CD4-positive, alpha-beta T cell treated with Interleukin-6 for 4 hours (primary cell): ENCODE measurements around the gene IFNL2.
"Not testable (repeated sequence)": the region's sequence is repeated elsewhere in the genome, so short reads cannot be mapped to it uniquely, and the experiment has no call there.

Experiments used
- DNase-seq: peaks from one replicate; pipeline ENCODE4 v3.0.0-alpha.2; 2020; ENCODE audit warnings: mixed read lengths

Gene IFNL2

GRCh38 chr19:39268085-39268484 is at the start of gene IFNL2:
Gene IFNL2, plus strand, starts transcription at chr19:39268396. Its CDS starts 173 bp downstream, at chr19:39268569.
- DNase-seq = not testable (repeated sequence)

GRCh38 chr19:39219108-39219507 is 49.1 kb upstream of the IFNL2 start:
- not testable (repeated sequence) for DNase-seq

GRCh38 chr19:39223703-39224279 is 44.4 kb upstream of the IFNL2 start:
- no peak for DNase-seq

GRCh38 chr19:39224910-39225309 is 43.3 kb upstream of the IFNL2 start:
- no peak for DNase-seq

- DNase-seq = no peak
Measured at GRCh38 chr19:39230096-39230764, 38.0 kb upstream of the IFNL2 start.

- DNase-seq = no peak
Measured at GRCh38 chr19:39232708-39233107, 35.5 kb upstream of the IFNL2 start.

GRCh38 chr19:39236527-39236926 is 31.7 kb upstream of the IFNL2 start:
- peak; percentile 41 for DNase-seq

- peak; percentile 67 for DNase-seq
Measured at GRCh38 chr19:39237200-39238184, 30.7 kb upstream of the IFNL2 start.

GRCh38 chr19:39238209-39238608 is 30.0 kb upstream of the IFNL2 start:
- no peak for DNase-seq

GRCh38 chr19:39238944-39239343 is 29.3 kb upstream of the IFNL2 start:
- no peak for DNase-seq

GRCh38 chr19:39240421-39240820 is 27.8 kb upstream of the IFNL2 start:
- no peak for DNase-seq

GRCh38 chr19:39243741-39244140 is 24.5 kb upstream of the IFNL2 start:
- not testable (repeated sequence) for DNase-seq

GRCh38 chr19:39244410-39245100 is 23.6 kb upstream of the IFNL2 start, which contains the start of gene IFNL3:
Gene IFNL3, minus strand, starts transcription at chr19:39245006. Its CDS starts 39 bp downstream, at chr19:39244967.
- not testable (repeated sequence) for DNase-seq

GRCh38 chr19:39245166-39245565 is 23.0 kb upstream of the IFNL2 start:
- not testable (repeated sequence) for DNase-seq

- DNase-seq = peak; percentile 62
Measured at GRCh38 chr19:39246951-39247669, 21.1 kb upstream of the IFNL2 start.

- DNase-seq = no peak
Measured at GRCh38 chr19:39247701-39248664, 20.2 kb upstream of the IFNL2 start.

- no peak for DNase-seq
Measured at GRCh38 chr19:39248806-39249205, 19.4 kb upstream of the IFNL2 start, which contains the start of gene IFNL4. Gene IFNL4, minus strand, starts transcription at chr19:39248856.

GRCh38 chr19:39251081-39251480 is 17.1 kb upstream of the IFNL2 start:
- DNase-seq = no peak

GRCh38 chr19:39251846-39252245 is 16.4 kb upstream of the IFNL2 start:
- DNase-seq = no peak

GRCh38 chr19:39252458-39252857 is 15.7 kb upstream of the IFNL2 start:
- no peak for DNase-seq
